VCaP (cell line): ENCODE measurements around the gene POU6F1.
A peak's percentile ranks its signal among the peaks of the same experiment; 100 is the strongest.

Experiments used
- H3K27ac ChIP-seq: fragments of 450-650 bp; 2 replicates; pipeline ENCODE4 v1.5.1; 2017
- CTCF ChIP-seq: fragments of 450-650 bp; conservative IDR thresholded peaks from 2 replicates; pipeline ENCODE4 v1.5.1; 2017; ENCODE audit warnings: mild to moderate bottlenecking, moderate library complexity

POU6F1 gene

DNA sequence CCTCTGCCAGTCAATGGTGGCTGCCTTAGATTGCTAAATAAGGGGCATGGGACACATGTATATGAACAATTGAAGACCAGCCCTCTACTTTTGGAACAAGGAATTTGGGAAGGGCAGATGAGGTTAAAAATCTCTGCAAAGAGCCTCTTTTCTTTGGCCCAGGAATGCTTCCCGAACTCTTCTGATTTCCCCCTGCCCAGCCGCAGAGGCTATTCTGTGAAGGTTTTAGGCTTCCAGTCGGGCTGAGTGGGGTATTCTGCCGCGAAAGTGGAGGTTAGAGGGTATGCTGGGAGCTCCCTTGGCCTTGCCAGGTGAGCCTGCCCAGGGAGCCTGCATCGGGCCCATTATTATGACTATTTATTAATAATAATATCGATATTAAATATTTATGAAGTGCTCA is 1.2 kb downstream of the POU6F1 start:
- peak overlapping the region; percentile 96 for H3K27ac ChIP-seq
- no peak for TF ChIP-seq CTCF

- no peak for TF ChIP-seq CTCF
- no peak overlapping the region for H3K27ac ChIP-seq
These were observed 3.0 kb downstream of the POU6F1 start for GRCh38 chr12:51214895-51215294.

DNA sequence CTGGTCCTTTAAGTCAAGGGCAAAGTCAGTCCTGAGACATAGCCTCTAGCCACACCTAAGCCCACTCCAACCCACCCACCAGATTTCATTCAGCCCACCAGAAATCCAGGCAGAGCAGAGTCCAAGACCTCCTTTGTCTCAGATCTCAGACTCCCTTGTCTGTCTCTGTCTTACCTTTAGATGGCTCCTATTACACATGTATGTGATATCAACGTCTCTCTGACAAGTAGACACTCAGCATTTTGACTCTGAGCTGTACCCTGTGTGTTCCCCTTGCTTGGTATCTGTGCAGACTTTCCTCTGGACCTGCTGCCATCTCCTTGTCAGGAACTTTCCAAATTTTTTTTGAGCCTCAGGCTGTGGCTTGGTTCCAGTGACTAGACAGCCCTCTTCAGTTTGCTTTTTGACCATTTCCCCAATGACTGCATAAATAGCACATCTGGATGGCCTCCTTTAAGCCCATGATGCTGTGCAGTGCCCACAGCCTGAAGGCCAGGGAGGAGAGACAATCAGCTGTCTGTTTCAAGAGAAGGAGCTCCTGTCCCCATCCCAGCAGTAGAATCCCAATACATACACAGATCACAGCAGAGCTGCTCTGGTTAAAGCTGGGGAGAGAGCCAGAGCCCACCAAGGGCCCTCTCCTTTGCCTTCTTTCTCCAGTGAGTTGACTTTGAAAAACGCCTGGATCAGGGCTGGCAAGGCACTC is 7.0 kb downstream of the POU6F1 start:
- no peak overlapping the region for H3K27ac ChIP-seq
- TF ChIP-seq CTCF: no peak

- no peak overlapping the region for H3K27ac ChIP-seq
- TF ChIP-seq CTCF: no peak
These were observed 8.6 kb downstream of the POU6F1 start for GRCh38 chr12:51209259-51209658.

GRCh38 chr12:51208016-51208660 is 9.7 kb downstream of the POU6F1 start:
- no peak for TF ChIP-seq CTCF

GRCh38 chr12:51205350-51205749 is 12.5 kb downstream of the POU6F1 start:
- H3K27ac ChIP-seq: no peak overlapping the region
- no peak for TF ChIP-seq CTCF

More at GRCh38 chr12:51208016-51208660, 9.7 kb downstream of the POU6F1 start:
- H3K27ac ChIP-seq: no peak overlapping the region

DNA sequence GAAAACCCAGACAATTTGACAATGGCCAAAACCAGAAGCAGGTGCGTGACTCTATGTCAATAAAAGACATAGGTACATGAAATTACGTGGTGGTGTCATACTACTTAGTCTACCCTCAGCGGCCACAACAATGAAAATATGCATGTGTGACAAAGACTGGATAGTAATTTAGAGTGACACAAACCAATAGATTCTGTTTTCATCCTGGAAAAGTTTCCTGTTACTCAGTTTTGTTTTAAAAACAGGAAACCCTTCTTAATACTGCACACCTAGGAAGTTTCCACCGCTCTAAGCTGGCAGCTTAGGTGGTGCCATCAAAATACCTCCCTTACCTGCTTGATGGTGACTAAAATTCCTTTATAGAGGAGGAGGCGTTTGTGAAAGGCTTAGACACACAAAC is 15.1 kb downstream of the POU6F1 start:
- no peak overlapping the region for H3K27ac ChIP-seq
- no peak for TF ChIP-seq CTCF
